Activated naive CD8-positive, alpha-beta T cell treated with anti-CD3 and anti-CD28 coated beads, Interleukin-2, amount 10 ng/mL, durations not matched to agents 7 days and 5 days (primary cell): ENCODE results near the gene SLC66A2. TPM values are rescaled to one million over a fixed set of nuclear protein-coding genes. Genes with fewer than 3 reads are reported as not detected.

ENCODE experiments used
- ATAC-seq: fragments of 150-1000 bp; cut with Tn5 transposase; one replicate; pipeline ENCODE4 v1.10.0; 2021; ENCODE audit warnings: low read depth, moderate library complexity
- POLR2A ChIA-PET: fragments of 350-600 bp; sonication (Branson Sonifier 250); formaldehyde crosslinking; loops from one replicate; lab custom pipeline; 2021; ENCODE audit warnings: antibody characterized with exemption; lab: Charles Lee
- DNase-seq: peaks from one replicate; pipeline ENCODE4 v3.0.0; 2021
- H3K27ac Mint-ChIP-seq: one replicate; pipeline ENCODE4 v1.8.0; 2022; ENCODE audit warnings: mild to moderate bottlenecking, mixed read lengths
- H3K27me3 Mint-ChIP-seq: one replicate; pipeline ENCODE4 v1.8.0; 2022; ENCODE audit warnings: mild to moderate bottlenecking, moderate library complexity, mixed read lengths
- H3K36me3 Mint-ChIP-seq: one replicate; pipeline ENCODE4 v1.8.0; 2021; ENCODE audit warnings: mild to moderate bottlenecking, mixed read lengths
- H3K4me1 Mint-ChIP-seq: one replicate; pipeline ENCODE4 v1.8.0; 2021; ENCODE audit warnings: mixed read lengths
- H3K4me3 Mint-ChIP-seq: one replicate; pipeline ENCODE4 v1.8.0; 2022; ENCODE audit warnings: mild to moderate bottlenecking, moderate library complexity, mixed read lengths
- H3K9me3 Mint-ChIP-seq: one replicate; pipeline ENCODE4 v1.8.0; 2021; ENCODE audit warnings: mixed read lengths
- total RNA-seq, 2 experiments: library from RNA; stranded (reverse); gene quantifications; one replicate each; pipeline ENCODE4 v1.2.3, GENCODE V29; 2021

SLC66A2 gene
- total RNA-seq, 2 experiments from 2014 or later: 29.0 to 29.2 TPM

DNA sequence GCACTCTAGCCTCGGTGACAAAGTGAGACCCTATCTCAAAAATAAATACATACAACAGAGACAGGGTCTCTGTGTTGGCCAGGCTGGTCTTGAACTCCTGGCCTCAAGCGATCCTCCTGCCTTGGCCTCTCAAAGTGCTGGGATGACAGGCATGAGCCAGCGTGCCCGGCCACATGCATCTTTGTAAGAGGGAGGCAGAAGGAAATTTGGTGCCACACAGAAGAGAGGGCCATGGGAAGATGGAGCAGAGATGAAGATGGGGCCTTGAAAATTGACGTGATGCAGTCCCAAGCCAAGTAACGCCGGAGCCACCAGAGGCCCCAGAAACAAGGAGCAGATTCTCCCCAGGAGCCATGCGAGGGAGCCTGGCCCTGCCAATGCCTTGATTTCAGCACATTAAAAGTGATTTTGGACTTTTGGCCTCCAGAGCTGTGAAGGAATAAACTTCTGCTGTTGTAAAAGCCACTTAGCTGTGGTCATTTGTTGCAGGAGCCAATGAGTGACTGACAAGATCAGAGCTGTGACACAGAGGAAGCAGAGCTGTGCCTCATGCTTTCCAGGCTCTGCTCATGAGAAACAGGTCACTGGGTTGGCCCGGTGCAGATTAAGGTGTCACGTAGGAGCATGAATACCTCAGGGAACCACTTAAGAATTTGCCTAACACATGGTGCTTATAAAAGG lies 2.7 kb upstream of the SLC66A2 start:
- Mint-ChIP-seq H3K36me3 (peaks cover 4% of the 10 kb centered on the region), H3K4me3 (no peak overlapping the region), H3K4me1 (peaks cover 15% of the 10 kb centered on the region), H3K27ac (no peak overlapping the region), H3K27me3 (peaks cover 2% of the 10 kb centered on the region), H3K9me3 (no peaks in the 10 kb centered on the region)
- no peak for ATAC-seq
- DNase-seq: peak; percentile 18
- POLR2A ChIA-PET: no interaction called here

DNA sequence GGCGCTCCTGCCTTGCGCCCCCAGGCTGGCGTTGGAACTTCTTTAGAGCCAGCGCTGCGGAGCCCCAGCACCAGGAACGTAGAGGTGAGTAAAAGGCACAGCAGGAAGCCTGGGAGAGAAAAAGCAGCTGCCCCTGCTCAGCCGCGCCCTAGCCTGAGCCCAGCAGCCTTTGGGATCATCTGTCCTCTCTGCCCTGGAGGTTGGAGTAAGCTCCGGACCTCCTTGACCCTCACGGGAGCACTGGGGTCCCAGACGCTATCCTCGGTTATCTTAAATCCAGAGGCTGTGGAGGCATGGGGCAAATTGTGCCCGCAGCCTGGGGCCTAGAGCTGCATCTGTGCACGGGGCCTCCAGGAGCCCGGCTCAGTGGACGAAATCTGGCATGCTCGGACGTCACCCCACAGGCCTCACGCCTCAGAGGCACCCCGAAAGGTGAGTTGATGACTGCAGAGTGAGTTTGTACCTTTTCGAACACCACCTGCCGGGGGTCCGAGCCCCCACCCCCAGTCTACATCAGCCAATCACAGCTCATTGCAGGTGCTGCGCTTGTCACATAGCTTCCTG lies 1.6 kb upstream of the SLC66A2 start:
- Mint-ChIP-seq H3K4me1 (peaks cover 15% of the 10 kb centered on the region), H3K36me3 (peaks cover 4% of the 10 kb centered on the region), H3K4me3 (no peak overlapping the region), H3K27ac (no peak overlapping the region), H3K9me3 (no peaks in the 10 kb centered on the region), H3K27me3 (peaks cover 2% of the 10 kb centered on the region)
- POLR2A ChIA-PET: interaction anchor here (0.6 to 1.5 kb wide), 2 partner anchors 11 to 35 kb away, joined by 4 read pairs; partner anchors contain the start of gene HSBP1L1
- DNase-seq (peak; percentile 27), ATAC-seq (no peak)

DNA sequence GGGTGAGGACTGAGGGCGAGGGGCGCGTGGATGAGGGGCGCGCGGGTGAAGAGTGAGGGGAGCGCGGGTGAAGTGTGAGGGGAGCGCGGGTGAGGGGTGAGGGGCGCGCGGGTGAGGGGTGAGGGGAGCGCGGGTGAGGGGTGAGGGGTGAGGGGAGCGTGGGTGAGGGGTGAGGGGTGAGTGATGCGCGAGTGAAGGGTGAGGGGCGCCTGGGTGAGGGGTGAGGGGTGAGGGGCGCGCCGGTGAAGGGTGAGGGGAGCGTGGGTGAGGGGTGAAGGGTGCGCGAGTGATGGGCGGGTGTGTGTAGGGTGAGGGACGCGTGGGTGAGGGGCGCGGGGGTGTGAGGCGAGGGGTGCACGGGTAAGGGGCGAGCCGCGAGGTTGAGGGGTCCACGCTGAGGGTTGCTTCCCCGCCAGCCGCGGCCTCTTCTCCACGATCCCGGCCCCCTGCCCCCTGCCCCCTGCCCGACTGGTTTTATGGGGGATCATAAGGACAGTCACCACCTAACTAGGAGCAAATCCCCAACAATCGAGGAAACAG lies 1.1 kb upstream of the SLC66A2 start:
- Mint-ChIP-seq H3K27ac (no peak overlapping the region), H3K4me1 (peaks cover 15% of the 10 kb centered on the region), H3K27me3 (peaks cover 2% of the 10 kb centered on the region), H3K36me3 (peaks cover 4% of the 10 kb centered on the region), H3K9me3 (no peaks in the 10 kb centered on the region), H3K4me3 (peak overlapping the region; percentile 28)
- DNase-seq: peak; percentile 20
- POLR2A ChIA-PET: interaction anchor here (1.5 to 1.9 kb wide), 2 partner anchors 12 to 35 kb away, joined by 4 to 15 read pairs; partner anchors contain the start of genes HSBP1L1 and TXNL4A
- no peak for ATAC-seq

DNA sequence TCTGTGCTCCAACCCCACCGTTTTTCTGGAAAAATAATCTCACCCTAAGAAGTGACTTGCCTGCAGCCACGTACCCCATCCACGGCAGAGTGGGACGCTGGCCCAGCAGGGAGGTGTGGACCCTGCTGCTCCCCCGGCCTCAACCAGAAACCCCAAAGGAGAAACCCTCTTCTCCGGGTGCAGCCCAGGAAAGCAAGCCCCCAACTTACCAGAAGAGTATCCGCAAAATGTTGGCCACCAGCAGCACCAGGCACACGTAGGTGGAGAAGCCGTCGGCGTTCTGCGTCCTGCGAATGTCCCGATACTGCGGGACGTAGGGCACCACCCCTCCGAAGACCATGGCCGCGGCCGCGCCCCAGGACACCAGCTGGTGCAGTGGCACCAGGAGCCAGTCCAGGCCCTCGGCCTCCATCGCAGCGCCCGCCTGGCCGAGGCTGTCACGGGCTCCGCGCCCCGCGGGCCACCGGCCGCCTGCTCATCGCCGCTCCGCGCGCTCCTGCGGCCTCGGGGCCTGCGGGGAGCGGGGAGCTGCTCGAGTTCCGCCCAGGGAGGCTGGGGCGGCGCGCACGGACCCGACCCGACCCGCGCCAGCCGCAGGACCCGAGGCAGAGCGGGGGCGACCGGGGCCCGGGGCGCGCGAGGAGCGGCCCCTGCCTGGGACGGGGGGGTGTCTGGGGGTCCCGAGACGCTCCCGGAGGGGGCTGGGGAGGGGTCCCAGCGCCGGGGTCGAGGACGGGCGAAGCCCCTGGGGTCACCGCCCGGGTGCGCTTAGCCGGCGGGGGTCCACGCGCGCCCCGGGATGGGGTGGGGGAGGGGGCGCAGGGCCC lies 725 bp downstream of the SLC66A2 start:
- Mint-ChIP-seq H3K27me3 (no peaks in the 10 kb centered on the region), H3K36me3 (peaks cover 4% of the 10 kb centered on the region), H3K27ac (peak overlapping the region; percentile 83), H3K9me3 (no peaks in the 10 kb centered on the region), H3K4me1 (peaks cover 19% of the 10 kb centered on the region), H3K4me3 (peak overlapping the region; percentile 87)
- DNase-seq (peak; percentile 66), ATAC-seq (peak; percentile 22)
- POLR2A ChIA-PET: interaction anchor here (1.3 to 1.9 kb wide), 4 partner anchors 11 to 271 kb away, joined by 3 to 15 read pairs (median 5); partner anchors contain the start of genes CTDP1, RBFA and TXNL4A

DNA sequence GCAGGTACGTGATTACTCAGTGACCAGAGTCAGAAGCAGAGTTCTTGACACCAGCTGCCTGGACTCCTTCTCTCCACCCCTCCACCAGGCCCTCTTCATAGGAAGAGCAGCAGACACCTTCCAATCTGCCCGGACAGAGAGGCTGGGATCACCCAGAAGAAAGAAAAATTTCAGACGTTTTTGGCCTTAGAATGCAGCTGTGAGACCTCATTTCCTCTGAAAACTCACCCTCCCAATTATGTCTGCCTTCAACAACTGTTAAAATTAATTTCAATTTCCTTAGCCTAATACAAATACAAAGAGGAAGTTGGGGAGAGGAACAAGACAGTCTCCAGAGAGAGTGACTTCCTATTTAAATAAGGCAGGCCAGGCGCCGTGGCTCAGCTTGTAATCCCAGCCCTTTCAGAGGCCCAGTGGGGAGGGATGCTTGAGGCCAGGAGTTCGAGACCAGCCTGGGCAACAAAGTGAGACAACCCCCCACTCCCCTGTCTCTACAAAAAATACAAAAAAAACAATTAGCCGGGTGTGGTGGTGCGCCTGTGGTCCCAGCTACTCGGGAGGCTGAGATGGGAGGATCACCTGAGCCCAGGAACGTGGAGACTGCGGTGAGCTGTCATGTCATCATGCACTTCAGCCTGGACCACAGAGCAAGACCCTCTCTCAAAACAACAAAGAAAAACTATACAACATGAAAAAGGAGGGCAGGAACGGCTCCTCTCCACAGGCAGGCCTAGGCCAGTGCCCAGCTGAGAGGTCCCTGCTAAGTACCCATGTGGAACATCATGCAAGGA lies 1.6 kb downstream of the SLC66A2 start:
- DNase-seq (peak; percentile 27), ATAC-seq (no peak)
- POLR2A ChIA-PET: interaction anchor here (1.3 kb wide), 1 partner anchor 84 kb away, joined by 3 read pairs; the partner anchor contains the start of gene RBFA
- no peaks in the 10 kb centered on the region for H3K27me3 Mint-ChIP-seq
- H3K27ac Mint-ChIP-seq: peak overlapping the region; percentile 83
- peak overlapping the region; percentile 87 for H3K4me3 Mint-ChIP-seq
- peaks cover 4% of the 10 kb centered on the region for H3K36me3 Mint-ChIP-seq
- H3K4me1 Mint-ChIP-seq: peaks cover 21% of the 10 kb centered on the region
- H3K9me3 Mint-ChIP-seq: no peaks in the 10 kb centered on the region

DNA sequence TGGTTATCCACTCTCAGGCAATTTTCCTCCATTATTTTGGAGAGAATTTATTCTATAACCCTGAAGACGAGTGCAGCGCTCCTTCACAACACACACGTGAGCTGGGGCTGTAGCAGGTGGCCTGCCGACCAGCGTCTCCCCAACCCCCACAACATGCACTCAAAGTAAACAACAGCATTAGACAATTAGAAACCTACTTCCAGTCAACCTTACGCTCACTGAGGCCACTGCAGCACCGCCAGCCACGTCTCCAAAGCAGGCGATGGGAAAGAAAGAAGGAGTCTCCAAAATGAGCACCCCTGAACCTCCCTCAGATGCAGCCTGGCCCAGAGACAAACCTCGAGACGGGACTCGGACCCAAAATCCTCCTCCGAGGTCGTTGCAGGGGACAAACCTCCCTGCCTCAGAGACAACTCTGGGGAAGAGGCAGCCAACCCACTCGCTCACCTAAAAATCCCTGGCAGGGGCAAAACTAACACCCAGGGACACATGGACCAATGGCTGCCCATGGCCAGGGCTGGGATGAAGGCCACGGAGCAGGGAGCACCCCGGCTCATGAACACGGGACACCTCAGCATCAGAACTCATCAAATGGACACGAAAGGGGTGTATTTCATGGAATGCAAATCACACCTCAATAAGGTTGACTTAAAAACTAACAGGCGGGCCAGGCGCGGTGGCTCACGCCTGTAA lies 2.6 kb downstream of the SLC66A2 start:
- Mint-ChIP-seq H3K9me3 (no peaks in the 10 kb centered on the region), H3K4me1 (peaks cover 27% of the 10 kb centered on the region), H3K36me3 (peaks cover 4% of the 10 kb centered on the region), H3K27ac (no peak overlapping the region), H3K27me3 (no peaks in the 10 kb centered on the region), H3K4me3 (no peak overlapping the region)
- POLR2A ChIA-PET: no interaction called here
- ATAC-seq (no peak), DNase-seq (no peak)

DNA sequence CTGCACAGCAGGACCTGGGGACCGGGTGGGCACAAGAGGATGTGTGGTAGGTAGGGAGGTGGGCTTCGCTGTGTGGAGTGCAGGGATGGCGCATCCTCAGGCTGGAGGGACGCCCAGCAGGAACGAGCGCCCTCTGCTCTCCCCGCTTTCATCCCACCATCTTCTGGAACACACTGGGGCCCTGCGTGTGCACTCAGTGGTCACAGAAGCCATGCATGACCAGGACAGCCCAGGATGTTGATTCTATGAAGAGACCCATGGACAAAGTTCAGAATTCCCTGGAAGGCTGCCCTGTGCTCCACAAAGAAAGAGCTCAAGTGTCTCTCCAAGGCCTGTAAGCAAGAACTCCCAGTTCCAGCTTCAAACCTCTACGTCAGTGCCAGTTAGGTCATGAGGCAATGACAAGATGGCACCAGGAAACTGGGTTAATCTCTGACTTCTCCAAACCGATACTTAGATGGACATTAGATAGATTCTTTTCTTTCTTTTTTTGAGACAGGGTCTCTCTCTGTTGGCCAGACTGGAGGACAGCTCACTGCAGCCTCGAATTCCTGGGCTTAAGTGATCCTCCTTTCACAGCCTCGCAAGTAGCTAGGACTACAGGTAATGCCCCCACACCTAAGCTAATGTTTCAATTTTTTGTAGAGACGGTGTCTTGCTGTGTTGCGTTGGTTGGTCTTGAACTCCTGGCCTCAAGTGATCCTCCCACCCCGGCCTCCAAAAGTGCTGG lies 3.4 kb downstream of the SLC66A2 start:
- peaks cover 4% of the 10 kb centered on the region for H3K36me3 Mint-ChIP-seq
- H3K4me1 Mint-ChIP-seq: peaks cover 27% of the 10 kb centered on the region
- POLR2A ChIA-PET: no interaction called here
- no peaks in the 10 kb centered on the region for H3K27me3 Mint-ChIP-seq
- H3K27ac Mint-ChIP-seq: no peak overlapping the region
- H3K9me3 Mint-ChIP-seq: no peaks in the 10 kb centered on the region
- ATAC-seq (no peak), DNase-seq (no peak)
- H3K4me3 Mint-ChIP-seq: no peak overlapping the region

DNA sequence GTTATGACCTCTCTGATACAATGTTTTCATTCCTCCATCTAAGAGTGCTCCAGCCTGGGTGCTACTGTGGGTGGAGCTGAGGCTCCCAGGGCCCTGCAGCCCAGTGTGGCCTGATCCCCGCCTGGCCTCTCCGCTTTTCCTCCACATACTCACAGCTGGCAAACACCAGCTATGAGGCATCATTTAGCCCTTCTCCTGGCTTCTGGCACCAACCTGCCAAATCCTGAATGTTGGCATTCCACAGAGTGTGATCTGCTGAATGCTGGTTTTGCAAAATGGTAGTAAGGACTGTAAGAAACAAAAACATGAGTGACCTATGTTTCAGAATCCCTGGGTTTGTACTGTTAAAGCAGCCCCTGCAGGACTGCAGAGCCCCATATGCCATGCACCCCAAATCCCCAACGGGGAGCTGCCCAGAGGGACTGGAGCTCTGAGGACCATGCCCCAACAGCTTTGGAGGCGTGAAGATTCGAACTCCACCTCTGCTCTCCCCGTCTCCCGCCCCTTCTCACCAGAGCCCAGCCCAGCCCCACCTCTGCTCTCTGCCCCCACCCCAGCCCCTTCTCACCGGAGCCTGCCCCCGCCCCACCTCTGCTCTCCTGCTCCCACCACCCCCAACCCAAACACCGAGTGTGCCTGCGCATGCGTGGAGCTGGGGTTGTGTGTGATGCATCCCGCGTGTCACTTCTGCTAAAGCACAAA lies 4.2 kb downstream of the SLC66A2 start:
- peak; percentile 12 for DNase-seq
- peaks cover 4% of the 10 kb centered on the region for H3K36me3 Mint-ChIP-seq
- POLR2A ChIA-PET: no interaction called here
- no peaks in the 10 kb centered on the region for H3K9me3 Mint-ChIP-seq
- no peak overlapping the region for H3K4me3 Mint-ChIP-seq
- peaks cover 27% of the 10 kb centered on the region for H3K4me1 Mint-ChIP-seq
- H3K27me3 Mint-ChIP-seq: no peaks in the 10 kb centered on the region
- no peak overlapping the region for H3K27ac Mint-ChIP-seq
- no peak for ATAC-seq

DNA sequence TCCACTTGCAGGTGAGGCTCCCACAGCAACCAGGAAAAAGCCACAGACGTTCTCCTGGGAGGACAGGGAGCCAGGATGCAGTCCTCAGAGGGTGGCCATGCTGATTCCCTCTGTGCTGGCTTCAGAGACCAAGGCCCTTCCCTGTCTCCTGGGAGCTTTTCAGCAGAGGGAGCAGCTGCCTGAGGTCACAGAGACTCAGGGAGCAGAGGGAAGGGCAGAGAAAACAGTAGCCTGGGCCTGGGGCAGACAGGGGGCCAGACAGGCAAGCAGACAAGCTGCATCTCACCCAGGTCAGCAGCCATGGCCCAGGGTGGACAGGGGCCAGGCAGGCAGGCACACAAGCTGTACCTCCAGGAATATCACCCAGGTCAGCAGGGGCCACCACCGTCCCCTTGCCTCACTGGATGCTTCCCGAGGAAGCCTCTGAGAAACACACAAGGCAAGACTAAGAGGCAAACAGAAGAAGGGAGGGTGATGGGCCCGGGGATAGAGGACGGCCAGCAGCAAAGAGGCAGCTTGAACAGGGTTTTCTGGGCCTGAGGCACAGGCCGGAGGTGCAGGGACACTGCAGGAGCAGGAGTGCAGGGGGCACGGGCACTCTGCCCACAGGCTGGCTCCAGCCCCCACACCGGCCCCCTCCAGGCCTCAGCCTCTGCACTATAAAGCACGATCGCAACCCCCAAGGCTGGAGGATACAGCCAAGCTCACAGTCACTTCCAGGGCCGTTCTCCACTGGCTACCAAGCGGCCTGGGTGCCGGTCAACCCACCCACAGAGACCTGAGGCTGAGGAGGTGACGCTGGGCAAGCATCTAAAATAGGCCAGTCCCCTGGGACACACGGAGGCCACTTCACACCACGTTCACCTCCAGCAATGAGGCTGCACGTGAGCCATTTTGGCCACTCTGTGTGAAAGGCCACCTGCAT lies 6.1 kb downstream of the SLC66A2 start:
- no peak overlapping the region for H3K4me3 Mint-ChIP-seq
- H3K27me3 Mint-ChIP-seq: no peaks in the 10 kb centered on the region
- DNase-seq (peak; percentile 25), ATAC-seq (no peak)
- peaks cover 9% of the 10 kb centered on the region for H3K36me3 Mint-ChIP-seq
- no peaks in the 10 kb centered on the region for H3K9me3 Mint-ChIP-seq
- peaks cover 25% of the 10 kb centered on the region for H3K4me1 Mint-ChIP-seq
- POLR2A ChIA-PET: no interaction called here
- peak overlapping the region; percentile 68 for H3K27ac Mint-ChIP-seq

DNA sequence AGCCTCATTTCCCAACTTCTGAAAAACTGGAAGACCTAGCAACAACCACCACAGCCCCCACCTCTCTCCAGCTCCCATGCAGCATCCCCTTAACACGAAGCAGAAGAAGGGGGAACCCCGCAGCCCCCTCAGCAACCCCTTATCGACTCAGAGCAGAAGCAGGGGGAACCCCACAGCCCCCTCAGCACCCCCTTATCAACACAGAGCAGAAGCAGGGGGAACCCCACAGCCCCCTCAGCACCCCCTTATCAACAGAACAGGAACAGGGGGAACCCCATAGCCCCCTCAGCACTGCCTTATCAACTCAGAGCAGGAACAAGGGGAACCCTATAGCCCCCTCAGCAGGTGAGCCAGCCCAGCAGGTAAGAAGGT lies 6.7 kb downstream of the SLC66A2 start:
- DNase-seq (peak; percentile 17), ATAC-seq (no peak)
- H3K27ac Mint-ChIP-seq: peak overlapping the region; percentile 68
- H3K36me3 Mint-ChIP-seq: peaks cover 13% of the 10 kb centered on the region
- H3K4me3 Mint-ChIP-seq: peak overlapping the region; percentile 44
- H3K27me3 Mint-ChIP-seq: no peaks in the 10 kb centered on the region
- H3K4me1 Mint-ChIP-seq: peaks cover 20% of the 10 kb centered on the region
- POLR2A ChIA-PET: no interaction called here
- no peaks in the 10 kb centered on the region for H3K9me3 Mint-ChIP-seq
